GM19193 (cell line): ENCODE measurements around the gene CARF.

Experiments
- POLR2A ChIP-seq: IDR thresholded peaks from 4 replicates; pipeline ENCODE4 v1.6.1; 2011; ENCODE audit not compliant: insufficient read depth, insufficient read length; ENCODE audit errors: extremely low read depth

CARF gene

GRCh38 chr2:202911512-202912341 is at the start of gene CARF, which contains the start of gene WDR12:
Gene CARF (plus strand): TSS chr2:202912275. CDS start chr2:202941903, 29,628 bp downstream.
Gene WDR12 (minus strand): TSS chr2:202911673. CDS start chr2:202911476, 197 bp downstream.
- peak; percentile 70 for TF ChIP-seq POLR2A

- no peak for TF ChIP-seq POLR2A
Measured at GRCh38 chr2:202870431-202871299, 41.4 kb upstream of the CARF start.

- peak; percentile 44 for TF ChIP-seq POLR2A
Measured at GRCh38 chr2:202871300-202872141, 40.6 kb upstream of the CARF start, which contains the start of gene ICA1L. Gene ICA1L (minus strand): TSS chr2:202871766. CDS start chr2:202829009, 42,757 bp downstream.

GRCh38 chr2:202877699-202878098 is 34.4 kb upstream of the CARF start:
- no peak for TF ChIP-seq POLR2A

GRCh38 chr2:202881570-202881969 is 30.5 kb upstream of the CARF start:
- TF ChIP-seq POLR2A: no peak

- no peak for TF ChIP-seq POLR2A
Measured at GRCh38 chr2:202883987-202884675, 27.9 kb upstream of the CARF start.

GRCh38 chr2:202885190-202885589 is 26.9 kb upstream of the CARF start:
- no peak for TF ChIP-seq POLR2A

GRCh38 chr2:202908186-202908585 is 3.9 kb upstream of the CARF start:
- TF ChIP-seq POLR2A: no peak

GRCh38 chr2:202909394-202910192 is 2.5 kb upstream of the CARF start:
- TF ChIP-seq POLR2A: no peak

GRCh38 chr2:202910698-202911097 is 1.4 kb upstream of the CARF start:
- TF ChIP-seq POLR2A: no peak

- TF ChIP-seq POLR2A: no peak
Measured at GRCh38 chr2:202911203-202911511, 918 bp upstream of the CARF start.

GRCh38 chr2:202918860-202919259 is 6.8 kb downstream of the CARF start:
- TF ChIP-seq POLR2A: no peak

GRCh38 chr2:202932425-202933138 is 20.5 kb downstream of the CARF start:
- TF ChIP-seq POLR2A: no peak
